HG02588 (cell line): Measurements from ENCODE around the gene ARHGAP26.

Source experiments
- ATAC-seq: cut with Tn5 transposase; IDR thresholded peaks from one replicate; pipeline ENCODE4 v1.9.1; 2021; ENCODE audit warnings: mild to moderate bottlenecking, moderate library complexity; ENCODE audit not compliant: unreplicated experiment

The ARHGAP26 gene

GRCh38 chr5:143168921-143169810 lies 399.0 kb downstream of the ARHGAP26 start:
- no peak for ATAC-seq

GRCh38 chr5:143170104-143170503 lies 399.9 kb downstream of the ARHGAP26 start:
- no peak for ATAC-seq

- ATAC-seq = no peak
These were observed 400.8 kb downstream of the ARHGAP26 start for GRCh38 chr5:143170977-143171376.

GRCh38 chr5:143172739-143173138 lies 402.6 kb downstream of the ARHGAP26 start:
- ATAC-seq = no peak

- no peak for ATAC-seq
These were observed 403.1 kb downstream of the ARHGAP26 start for GRCh38 chr5:143173139-143173889.

GRCh38 chr5:143174714-143175398 lies 404.7 kb downstream of the ARHGAP26 start:
- ATAC-seq = peak; percentile 96

- no peak for ATAC-seq
These were observed 405.9 kb downstream of the ARHGAP26 start for GRCh38 chr5:143176048-143176447.

- no peak for ATAC-seq
These were observed 407.2 kb downstream of the ARHGAP26 start for GRCh38 chr5:143177263-143177983.

GRCh38 chr5:143179126-143179740 lies 409.1 kb downstream of the ARHGAP26 start:
- ATAC-seq = no peak

- ATAC-seq = no peak
These were observed 410.6 kb downstream of the ARHGAP26 start for GRCh38 chr5:143180751-143181150.

GRCh38 chr5:143181173-143181572 lies 411.0 kb downstream of the ARHGAP26 start:
- ATAC-seq = no peak

- no peak for ATAC-seq
These were observed 411.9 kb downstream of the ARHGAP26 start for GRCh38 chr5:143182106-143182505.

GRCh38 chr5:143182901-143183820 lies 413.0 kb downstream of the ARHGAP26 start:
- ATAC-seq = peak; percentile 72

GRCh38 chr5:143183989-143184388 lies 413.8 kb downstream of the ARHGAP26 start:
- no peak for ATAC-seq

GRCh38 chr5:143186623-143187022 lies 416.4 kb downstream of the ARHGAP26 start:
- no peak for ATAC-seq

- ATAC-seq = no peak
These were observed 417.3 kb downstream of the ARHGAP26 start for GRCh38 chr5:143187495-143187894.

GRCh38 chr5:143188083-143188482 lies 417.9 kb downstream of the ARHGAP26 start:
- no peak for ATAC-seq

GRCh38 chr5:143188692-143189091 lies 418.5 kb downstream of the ARHGAP26 start:
- ATAC-seq = no peak

- ATAC-seq = no peak
These were observed 420.2 kb downstream of the ARHGAP26 start for GRCh38 chr5:143190260-143190810.
